ENCODE measurements around the gene C17orf100.
"Not testable (repeated sequence)": the region's sequence is repeated elsewhere in the genome, so short reads cannot be mapped to it uniquely, and the experiment has no call there.

Gene C17orf100

DNA sequence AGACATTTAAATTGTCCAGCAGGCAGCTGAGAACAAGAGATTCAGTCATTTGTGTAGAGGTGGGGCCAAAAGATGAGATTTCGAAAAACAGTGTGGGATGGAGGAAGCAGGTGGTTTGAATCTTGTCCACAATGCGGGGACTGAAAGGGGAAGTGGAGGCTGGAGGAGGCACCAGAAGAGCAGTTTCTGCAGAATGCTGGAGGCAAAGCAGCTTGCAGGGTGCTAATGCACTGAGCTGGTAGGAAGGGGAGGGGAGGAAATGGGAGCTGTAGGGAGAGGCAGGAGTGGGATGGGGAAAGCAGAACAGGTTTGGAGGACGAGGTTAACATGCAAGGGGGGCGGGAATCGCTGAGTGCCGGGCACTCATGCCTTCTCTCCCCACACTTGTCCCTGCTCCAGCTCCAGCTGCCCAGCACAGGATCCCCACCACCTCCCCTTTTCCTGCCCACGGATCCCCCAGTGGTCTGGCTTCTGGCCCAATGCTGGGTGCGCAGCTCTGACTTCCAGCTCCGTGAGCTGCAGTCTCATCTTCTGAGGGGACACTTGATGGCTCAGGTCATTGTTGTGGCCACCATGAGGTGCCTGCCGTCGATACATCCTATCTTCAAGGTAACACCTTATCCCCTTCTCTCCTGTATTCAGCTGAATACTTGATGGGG, 9.4 kb downstream of the C17orf100 start:
- TF ChIP-seq, protein P1, sequence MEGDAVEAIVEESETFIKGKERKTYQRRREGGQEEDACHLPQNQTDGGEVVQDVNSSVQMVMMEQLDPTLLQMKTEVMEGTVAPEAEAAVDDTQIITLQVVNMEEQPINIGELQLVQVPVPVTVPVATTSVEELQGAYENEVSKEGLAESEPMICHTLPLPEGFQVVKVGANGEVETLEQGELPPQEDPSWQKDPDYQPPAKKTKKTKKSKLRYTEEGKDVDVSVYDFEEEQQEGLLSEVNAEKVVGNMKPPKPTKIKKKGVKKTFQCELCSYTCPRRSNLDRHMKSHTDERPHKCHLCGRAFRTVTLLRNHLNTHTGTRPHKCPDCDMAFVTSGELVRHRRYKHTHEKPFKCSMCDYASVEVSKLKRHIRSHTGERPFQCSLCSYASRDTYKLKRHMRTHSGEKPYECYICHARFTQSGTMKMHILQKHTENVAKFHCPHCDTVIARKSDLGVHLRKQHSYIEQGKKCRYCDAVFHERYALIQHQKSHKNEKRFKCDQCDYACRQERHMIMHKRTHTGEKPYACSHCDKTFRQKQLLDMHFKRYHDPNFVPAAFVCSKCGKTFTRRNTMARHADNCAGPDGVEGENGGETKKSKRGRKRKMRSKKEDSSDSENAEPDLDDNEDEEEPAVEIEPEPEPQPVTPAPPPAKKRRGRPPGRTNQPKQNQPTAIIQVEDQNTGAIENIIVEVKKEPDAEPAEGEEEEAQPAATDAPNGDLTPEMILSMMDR (IDR thresholded peaks at IDR 0.05; ENCODE audit: control insufficient read depth, insufficient read depth, low read depth, low read length, missing control alignments): no peak
- DNase-seq (ENCODE audit: low read depth): no peak
- H3K4me3 ChIP-seq (ENCODE audit: control insufficient read depth, low read depth, low read length): no peak overlapping the region

DNA sequence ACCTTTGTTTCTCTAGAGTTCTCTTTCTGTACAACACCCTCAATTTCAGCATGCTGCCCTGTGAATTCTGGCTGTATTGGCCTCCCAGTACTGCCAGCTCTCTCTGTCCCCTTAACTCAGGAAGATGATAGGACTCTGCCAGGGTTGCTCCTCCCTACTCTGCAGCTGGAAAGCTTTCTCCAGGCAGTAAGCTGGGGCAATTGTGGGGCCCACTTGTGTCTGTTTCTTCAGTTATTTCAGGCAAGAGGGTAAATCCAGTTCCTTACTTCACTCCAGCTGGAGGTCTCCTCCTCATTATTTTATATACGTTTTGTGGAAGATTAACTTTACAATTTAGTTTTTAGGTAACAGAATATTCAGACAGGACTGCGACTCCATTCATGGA, 9.9 kb downstream of the C17orf100 start:
- no peak overlapping the region for H3K4me3 ChIP-seq (ENCODE audit: control insufficient read depth, low read depth, low read length)
- DNase-seq (ENCODE audit: low read depth): no peak
- TF ChIP-seq, protein P1 (IDR thresholded peaks at IDR 0.05; ENCODE audit: control insufficient read depth, insufficient read depth, low read depth, low read length, missing control alignments): no peak

DNA sequence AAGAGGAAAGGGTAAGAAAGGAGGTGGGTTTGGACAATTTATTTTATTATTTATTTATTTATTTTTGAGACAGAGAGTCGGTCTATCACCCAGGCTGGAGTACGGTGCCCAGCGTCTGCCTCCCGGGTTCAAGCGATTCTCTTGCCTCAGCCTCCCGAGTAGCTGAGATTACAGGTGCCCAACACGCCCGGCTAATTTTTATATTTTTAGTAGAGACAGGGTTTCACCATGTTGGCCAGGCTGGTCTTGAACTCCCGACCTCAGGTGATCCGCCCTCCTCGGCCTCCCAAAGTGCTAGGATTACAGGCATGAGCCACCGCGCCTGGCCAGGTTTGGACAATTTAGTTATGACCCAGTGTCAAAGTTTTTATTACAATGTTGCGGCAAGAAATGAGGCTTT, 11.6 kb downstream of the C17orf100 start:
- H3K4me3 ChIP-seq (ENCODE audit: control insufficient read depth, low read depth, low read length); DNase-seq (ENCODE audit: low read depth): not testable (repeated sequence)

DNA sequence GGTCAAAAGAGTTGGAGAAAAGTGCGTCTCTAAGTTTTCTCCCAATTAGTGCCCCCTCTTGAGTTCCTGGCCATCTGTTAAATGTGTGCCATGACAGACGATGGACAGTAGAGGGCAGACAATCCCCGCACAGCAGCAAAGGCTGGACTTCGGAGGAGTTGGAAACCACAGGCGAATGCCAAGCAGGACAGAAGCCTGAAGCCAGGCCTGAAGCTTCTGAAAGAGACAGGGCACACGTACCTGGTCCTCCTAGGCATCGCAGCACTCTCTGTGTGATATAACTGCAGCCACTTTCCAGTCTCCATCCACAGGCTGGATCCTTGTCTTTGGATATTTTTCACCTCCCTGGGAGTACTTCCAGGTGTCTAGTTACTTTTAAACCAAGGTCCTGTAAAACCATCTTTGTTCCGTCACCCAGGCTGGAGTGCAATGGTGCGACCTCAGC, 14.5 kb downstream of the C17orf100 start:
- peak; percentile 56 for DNase-seq (ENCODE audit: low read depth)
- TF ChIP-seq, protein P1 (IDR thresholded peaks at IDR 0.05; ENCODE audit: control insufficient read depth, insufficient read depth, low read depth, low read length, missing control alignments): peak; percentile 95
- H3K4me3 ChIP-seq (ENCODE audit: control insufficient read depth, low read depth, low read length): no peak overlapping the region

DNA sequence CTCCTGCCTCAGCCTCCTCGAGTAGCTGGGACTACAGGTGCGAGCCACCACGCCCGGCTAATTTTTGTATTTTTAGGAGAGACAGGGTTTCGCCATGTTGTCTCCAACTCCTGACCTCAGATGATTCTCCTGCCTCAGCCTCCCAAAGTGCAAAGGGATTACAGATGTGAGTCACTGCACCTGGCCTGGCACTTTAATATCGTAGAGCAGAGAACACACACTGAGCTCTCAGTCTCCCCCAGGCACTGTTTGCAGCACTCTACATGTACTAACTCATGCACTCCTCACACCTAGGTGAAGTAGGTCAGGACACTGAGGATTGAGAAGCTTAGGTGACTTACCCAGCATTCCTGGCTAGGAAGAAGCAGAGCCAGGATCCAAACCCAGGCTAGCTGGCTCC, 15.0 kb downstream of the C17orf100 start:
- H3K4me3 ChIP-seq (ENCODE audit: control insufficient read depth, low read depth, low read length): no peak overlapping the region
- no peak for DNase-seq (ENCODE audit: low read depth)
- TF ChIP-seq, protein P1 (IDR thresholded peaks at IDR 0.05; ENCODE audit: control insufficient read depth, insufficient read depth, low read depth, low read length, missing control alignments): no peak

DNA sequence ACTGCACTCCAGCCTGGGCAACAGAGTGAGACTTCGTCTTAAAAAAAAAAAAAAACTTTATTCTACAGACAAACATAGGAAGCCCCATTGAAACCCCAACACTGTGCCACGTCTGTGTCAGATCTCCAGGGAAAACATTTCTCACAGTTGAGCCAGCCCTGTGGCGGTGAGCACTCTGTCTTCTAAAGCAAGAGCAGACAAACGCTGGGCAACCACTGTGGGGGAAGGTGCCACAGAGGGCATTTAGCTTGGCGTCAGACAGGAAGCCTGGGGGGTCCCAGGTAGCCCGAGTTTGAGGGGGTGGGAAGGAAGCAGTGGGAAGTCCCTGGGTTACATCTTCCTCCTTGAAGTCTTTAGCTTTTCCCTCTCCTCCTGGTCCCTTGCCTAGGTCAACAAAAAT, 16.0 kb downstream of the C17orf100 start:
- TF ChIP-seq, protein P1 (IDR thresholded peaks at IDR 0.05; ENCODE audit: control insufficient read depth, insufficient read depth, low read depth, low read length, missing control alignments): no peak
- DNase-seq (ENCODE audit: low read depth): no peak
- H3K4me3 ChIP-seq (ENCODE audit: control insufficient read depth, low read depth, low read length): no peak overlapping the region

DNA sequence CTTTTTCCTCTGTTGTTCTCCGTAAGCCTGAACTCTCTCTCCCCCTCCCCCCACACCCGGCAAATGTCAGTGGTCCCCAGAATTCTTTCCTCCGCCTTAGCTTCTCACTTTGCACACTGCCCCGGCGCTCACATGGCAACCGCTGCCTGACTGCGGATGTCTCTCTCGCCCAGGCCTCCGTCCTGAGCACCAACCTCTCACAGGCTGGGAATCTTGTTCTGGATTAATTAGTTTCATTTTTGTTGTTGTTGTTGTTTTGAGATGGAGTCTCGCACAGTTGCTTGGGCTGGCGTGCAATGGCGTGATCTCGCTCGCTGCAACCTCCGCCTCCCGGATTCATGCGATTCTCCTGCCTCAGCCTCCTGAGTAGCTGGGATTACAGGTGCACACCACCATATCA, 16.7 kb downstream of the C17orf100 start:
- TF ChIP-seq, protein P1 (IDR thresholded peaks at IDR 0.05; ENCODE audit: control insufficient read depth, insufficient read depth, low read depth, low read length, missing control alignments): no peak
- H3K4me3 ChIP-seq (ENCODE audit: control insufficient read depth, low read depth, low read length): no peak overlapping the region
- no peak for DNase-seq (ENCODE audit: low read depth)

All from AG09309 (cell line).